GM12872 (cell line): Measurements from ENCODE around the gene TNPO1.

ENCODE experiments used
- TF ChIP-seq, protein P1 (sequence below): IDR thresholded peaks from 3 replicates; pipeline ENCODE4 v1.5.1; 2011; ENCODE audit warnings: low read depth, mild to moderate bottlenecking, low read length, moderate library complexity; ENCODE audit not compliant: insufficient read depth

The TNPO1 gene

DNA sequence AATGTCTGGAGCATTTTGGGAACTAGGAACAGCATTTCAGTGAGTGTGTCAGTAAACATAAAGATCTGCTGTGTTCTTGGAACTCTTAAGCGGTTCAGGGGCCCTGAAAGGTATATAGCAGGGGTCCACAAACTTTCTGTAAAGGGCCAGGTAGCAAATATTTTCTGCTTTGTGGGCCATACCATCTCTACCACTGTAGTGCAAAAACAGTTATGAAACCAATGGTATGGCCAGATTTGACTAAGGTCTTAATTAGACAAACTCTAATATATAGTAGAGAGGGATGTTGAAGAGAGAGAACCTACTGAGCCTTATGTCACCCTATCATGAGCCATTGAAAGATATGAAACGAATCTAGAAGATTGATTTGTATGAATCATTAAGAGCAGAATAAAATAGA is 5.3 kb downstream of the TNPO1 start:
- TF ChIP-seq, protein P1, sequence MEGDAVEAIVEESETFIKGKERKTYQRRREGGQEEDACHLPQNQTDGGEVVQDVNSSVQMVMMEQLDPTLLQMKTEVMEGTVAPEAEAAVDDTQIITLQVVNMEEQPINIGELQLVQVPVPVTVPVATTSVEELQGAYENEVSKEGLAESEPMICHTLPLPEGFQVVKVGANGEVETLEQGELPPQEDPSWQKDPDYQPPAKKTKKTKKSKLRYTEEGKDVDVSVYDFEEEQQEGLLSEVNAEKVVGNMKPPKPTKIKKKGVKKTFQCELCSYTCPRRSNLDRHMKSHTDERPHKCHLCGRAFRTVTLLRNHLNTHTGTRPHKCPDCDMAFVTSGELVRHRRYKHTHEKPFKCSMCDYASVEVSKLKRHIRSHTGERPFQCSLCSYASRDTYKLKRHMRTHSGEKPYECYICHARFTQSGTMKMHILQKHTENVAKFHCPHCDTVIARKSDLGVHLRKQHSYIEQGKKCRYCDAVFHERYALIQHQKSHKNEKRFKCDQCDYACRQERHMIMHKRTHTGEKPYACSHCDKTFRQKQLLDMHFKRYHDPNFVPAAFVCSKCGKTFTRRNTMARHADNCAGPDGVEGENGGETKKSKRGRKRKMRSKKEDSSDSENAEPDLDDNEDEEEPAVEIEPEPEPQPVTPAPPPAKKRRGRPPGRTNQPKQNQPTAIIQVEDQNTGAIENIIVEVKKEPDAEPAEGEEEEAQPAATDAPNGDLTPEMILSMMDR: no peak

DNA sequence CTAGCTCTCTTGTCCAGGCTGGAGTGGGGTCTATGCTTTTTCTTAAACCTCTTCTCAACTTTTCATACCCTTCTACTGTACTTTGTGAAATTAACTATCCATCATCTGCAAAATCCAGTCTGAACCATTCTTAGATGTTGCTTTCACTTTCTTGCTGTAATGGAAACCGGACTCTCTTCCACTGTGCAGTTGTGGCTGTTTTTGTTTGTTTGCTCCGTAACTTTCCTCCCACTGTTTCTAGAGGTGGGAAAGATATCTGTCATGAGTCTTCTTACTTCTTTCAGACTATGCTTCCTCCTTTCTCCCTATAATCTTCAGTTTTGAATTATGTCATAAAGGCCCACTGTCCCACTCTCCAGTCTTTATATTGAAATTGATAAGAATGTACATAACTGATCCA is 6.5 kb downstream of the TNPO1 start:
- TF ChIP-seq, protein P1: no peak

DNA sequence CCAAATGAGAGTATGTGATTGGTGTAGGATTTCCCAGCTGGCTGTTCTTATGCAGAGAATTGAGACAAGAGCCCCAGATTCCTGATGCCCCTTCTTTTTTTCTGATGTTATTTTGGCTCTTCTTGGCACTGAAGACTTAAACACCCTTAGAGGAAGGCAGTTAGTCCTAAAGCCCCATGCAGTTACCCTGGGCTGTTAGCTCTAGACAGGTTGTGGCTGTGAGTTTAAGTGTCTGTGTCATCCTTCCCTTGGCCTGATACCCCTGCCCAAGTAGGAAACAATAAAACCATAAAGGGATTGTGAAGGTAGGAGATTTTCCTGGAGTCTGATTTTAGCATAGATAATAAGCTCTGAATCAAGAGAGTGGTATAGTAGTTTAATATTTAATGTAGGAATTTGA is 13.2 kb downstream of the TNPO1 start:
- TF ChIP-seq, protein P1: no peak

DNA sequence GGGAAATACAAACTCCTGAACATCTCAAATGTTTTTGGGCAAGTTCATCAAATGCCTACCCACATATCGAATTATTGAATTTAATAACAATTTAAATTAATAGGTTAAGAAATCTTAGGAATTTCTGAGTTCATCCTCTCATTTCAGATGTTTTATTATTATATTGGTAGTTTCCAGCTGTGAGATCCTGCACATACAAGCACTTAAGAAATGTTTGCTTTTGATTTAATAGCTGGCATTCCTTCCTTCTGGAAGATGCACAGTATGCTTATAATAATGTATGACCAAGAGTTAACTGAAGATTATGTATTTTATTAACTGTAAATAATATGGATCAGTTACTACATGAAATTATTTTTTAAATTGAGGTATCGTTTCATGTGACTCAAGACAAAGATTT is 13.9 kb downstream of the TNPO1 start:
- TF ChIP-seq, protein P1: no peak

DNA sequence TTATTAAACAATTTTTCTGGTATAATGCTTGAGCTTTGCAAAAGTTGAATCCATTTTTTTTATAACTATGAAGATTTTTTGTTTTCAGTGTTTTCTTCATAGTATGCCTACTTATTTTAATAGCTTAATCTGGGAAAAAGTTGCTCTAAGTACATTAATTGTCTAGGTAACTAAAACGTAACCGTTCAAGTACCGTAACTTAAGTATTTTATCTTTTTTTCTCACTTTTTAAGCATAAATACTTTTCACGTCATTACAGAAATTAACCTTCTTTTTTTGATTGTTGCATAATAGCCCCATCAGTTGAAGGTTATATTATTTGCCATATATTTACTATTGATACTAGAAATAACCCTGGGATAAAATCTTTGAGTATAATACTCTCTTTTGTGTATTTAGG is 15.2 kb downstream of the TNPO1 start:
- TF ChIP-seq, protein P1: no peak

DNA sequence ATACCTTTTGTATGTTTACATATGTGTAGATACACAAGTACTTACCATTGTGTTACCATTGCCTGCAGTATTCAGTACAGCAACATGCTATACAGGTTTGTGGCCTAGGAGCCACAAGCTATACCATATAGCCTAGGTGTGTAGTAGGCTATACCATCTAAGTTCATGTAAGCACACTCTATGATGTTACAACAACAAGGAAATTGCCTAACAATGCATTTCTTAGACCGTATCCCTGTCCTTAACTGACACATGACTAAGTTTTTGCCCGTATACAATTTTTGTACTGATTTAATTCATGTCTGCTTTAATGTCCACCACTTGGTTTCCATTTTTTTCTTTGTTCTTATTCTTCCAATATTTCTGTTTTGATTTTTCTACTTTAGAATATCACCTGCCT is 18.5 kb downstream of the TNPO1 start:
- TF ChIP-seq, protein P1: no peak

DNA sequence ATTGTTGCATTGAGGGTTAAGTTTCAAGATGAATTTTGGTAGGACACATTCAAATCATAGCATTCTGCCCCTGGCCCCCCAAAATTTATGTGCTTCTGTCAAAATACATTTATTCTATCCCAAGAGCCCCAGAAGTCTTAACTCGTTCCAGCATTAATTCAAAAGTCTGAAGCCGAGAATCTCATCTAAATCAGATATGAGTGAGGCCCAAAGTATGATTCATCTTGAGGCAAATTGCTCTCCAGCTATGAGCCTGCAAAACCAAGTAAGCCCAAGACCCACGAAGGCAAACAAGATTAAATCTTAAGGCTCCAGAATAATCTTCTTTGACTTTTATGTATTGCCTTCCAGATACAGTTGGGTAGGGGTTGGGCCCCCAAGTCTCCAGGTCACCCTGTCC is 19.2 kb downstream of the TNPO1 start:
- TF ChIP-seq, protein P1: no peak

DNA sequence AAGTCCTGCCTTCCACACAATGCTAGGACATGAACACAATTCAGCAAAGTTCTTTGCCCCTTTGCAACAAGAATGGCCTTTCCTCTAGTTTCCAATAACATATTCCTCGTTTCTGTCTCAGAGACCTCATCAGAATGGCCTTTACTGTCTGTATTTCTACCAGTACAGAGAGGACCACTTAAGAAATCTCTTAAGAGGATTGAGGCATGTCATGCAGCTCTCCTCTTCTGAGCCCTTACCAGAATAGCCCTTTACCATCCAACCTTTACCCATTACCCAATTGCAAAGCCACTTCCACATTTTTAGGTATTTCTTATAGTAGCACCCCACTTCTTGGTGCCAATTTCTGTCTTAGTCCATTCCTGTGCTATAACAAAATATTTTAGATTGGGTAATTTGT is 20.3 kb downstream of the TNPO1 start:
- TF ChIP-seq, protein P1: no peak
